ENCODE measurements around the gene CEP295NL. TPM values are rescaled to one million over a fixed set of nuclear protein-coding genes. Genes with fewer than 3 reads are reported as not detected.
A peak's percentile ranks its signal among the peaks of the same experiment; 100 is the strongest.

The CEP295NL gene
- total RNA-seq, 1 experiment from 2014 or later, result not detected

DNA sequence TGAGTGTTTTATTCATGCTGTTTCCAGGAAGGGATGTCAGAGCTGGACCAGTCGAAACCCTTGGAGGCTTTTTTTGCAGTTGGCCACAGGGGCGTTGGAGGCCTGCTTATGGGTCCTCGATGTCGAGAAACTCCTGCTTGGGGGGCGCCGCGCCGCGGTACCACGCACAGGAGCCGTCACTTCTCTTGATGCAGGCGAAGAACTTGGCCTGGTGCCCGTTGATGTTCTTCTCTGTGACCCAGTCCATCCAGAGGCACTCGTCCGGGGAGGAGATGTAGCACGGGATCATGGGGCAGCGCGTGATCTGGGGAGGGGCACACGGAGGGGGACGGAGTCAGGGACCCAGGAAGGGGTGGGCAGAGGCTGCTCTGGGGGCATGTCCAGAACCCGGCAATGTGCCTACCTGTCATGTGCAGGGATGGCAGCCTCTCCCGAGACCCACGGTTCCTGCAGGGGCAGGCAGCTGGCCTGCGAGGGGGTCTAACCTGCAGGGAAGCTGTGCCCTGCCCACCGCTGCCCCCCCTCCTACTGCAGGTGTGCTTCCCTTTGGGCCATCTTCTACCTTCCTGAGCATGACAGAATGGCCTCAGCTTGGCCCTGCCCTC lies 47.3 kb downstream of the CEP295NL start:
- in situ Hi-C loops (cut with HindIII; ENCODE audit: low pct_unique_long_range_greater_than_20kb, low sequenced_read_pairs), result no loop called here
- no peak for DNase-seq (ENCODE audit: low read depth)

DNA sequence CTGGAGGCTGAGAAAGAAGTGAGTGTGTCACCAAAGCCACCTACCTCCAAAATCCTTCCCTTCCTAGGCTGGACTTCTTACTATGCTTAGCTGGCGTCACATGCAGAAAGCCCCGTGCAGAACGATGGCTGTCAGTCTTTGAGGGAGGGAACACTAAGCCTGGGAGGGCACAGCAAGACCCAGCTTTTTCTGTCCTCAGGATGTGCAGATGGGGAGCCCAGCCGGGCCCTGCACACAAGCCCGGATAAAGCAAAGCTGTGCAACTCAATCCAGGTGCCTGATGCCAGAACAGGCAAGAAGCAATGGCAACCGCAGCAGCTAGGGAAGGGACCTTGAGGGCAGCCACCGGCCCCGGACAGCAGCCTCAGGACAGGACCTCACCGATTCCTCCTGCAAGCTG lies 48.5 kb downstream of the CEP295NL start:
- in situ Hi-C loops (cut with HindIII; ENCODE audit: low pct_unique_long_range_greater_than_20kb, low sequenced_read_pairs), result no loop called here
- no peak for DNase-seq (ENCODE audit: low read depth)

DNA sequence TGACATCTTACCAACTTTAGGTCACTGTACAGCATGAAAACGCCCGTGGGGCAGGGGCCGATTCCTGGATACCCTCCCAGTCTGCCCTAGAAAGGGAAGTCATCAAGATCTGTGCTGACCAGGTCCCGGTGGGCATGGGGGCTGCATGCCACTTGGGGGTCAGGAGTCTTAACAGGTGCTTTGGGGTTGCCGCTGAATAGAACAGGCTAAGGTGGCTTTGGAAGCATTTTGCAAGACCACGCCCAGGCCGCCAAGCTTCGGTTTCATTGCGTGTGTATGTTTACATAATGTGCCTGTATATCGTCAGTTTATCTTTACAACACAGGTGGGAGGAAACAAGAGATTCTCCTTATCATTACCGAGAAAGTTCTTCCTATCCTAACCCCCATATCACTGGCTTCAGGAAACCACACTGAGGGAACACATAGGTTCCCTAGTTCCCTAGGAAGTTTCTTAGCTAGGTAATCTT lies 49.0 kb downstream of the CEP295NL start:
- in situ Hi-C loops (cut with HindIII; ENCODE audit: low pct_unique_long_range_greater_than_20kb, low sequenced_read_pairs), result no loop called here
- no peak for DNase-seq (ENCODE audit: low read depth)

DNA sequence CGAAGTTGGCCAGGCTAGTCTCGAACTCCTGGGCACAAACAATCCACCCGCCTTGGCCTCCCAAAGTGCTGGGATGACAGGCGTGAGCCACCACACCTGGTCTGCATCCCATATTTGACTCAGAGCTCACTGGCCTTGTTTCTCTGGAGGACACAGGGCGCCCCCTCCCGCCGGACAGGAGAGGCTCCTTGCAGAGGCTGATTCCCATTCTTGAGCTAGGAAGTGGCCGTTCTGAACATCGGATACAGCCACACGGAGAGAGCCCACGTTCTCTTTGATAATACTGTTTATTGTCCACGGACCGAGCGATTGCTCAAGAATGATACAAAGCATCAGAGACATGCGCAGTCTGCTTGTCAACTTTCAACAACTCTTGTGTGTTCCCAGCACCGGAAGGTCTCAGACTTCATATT lies 50.3 kb downstream of the CEP295NL start:
- in situ Hi-C loops (cut with HindIII; ENCODE audit: low pct_unique_long_range_greater_than_20kb, low sequenced_read_pairs), result no loop called here

DNA sequence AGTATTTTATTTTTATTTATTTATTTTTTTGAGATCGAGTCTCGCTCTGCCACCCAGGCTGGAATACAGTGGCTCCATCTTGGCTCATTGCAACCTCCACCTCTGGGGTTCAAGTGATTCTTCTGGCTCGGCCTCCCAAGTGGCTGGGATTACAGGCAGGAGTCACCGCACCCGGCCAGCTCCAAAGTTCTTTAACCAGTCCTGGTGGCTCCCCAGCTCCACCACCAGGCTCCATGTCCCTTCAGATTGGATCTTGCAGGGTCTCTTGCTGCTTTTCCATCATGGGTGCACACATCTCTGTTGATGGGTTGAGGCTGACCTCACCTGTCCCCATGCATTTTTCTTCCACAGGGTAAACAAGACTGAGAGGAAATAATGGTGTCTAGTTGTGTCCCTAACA lies 54.0 kb downstream of the CEP295NL start:
- no peak for DNase-seq (ENCODE audit: low read depth)
- in situ Hi-C loops (cut with HindIII; ENCODE audit: low pct_unique_long_range_greater_than_20kb, low sequenced_read_pairs), result loop anchor here (25.0 kb wide), 1 partner anchor 262 kb away; the partner anchor contains the start of gene DNAH17

More for the DNA sequence above, 50.3 kb downstream of the CEP295NL start:
- DNase-seq (ENCODE audit: low read depth), result no peak

DNA sequence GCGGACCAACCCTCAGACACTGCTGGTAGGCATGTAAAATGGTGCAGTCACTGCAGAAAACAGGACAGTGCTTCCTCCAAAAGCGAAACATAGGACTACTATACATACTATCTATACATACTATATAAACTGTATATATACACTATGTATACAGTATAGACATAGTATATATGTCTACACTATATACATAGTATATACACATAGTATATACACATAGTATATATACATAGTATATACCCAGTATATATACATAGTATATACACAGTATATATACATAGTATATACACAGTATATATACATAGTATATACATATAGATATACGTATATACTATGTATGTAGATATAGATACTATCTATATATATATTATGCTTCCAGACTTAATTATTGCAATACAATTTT lies 55.9 kb downstream of the CEP295NL start:
- DNase-seq (ENCODE audit: low read depth), result no peak
- in situ Hi-C loops (cut with HindIII; ENCODE audit: low pct_unique_long_range_greater_than_20kb, low sequenced_read_pairs), result loop anchor here (25.0 kb wide), 1 partner anchor 260 kb away; the partner anchor contains the start of gene DNAH17

DNA sequence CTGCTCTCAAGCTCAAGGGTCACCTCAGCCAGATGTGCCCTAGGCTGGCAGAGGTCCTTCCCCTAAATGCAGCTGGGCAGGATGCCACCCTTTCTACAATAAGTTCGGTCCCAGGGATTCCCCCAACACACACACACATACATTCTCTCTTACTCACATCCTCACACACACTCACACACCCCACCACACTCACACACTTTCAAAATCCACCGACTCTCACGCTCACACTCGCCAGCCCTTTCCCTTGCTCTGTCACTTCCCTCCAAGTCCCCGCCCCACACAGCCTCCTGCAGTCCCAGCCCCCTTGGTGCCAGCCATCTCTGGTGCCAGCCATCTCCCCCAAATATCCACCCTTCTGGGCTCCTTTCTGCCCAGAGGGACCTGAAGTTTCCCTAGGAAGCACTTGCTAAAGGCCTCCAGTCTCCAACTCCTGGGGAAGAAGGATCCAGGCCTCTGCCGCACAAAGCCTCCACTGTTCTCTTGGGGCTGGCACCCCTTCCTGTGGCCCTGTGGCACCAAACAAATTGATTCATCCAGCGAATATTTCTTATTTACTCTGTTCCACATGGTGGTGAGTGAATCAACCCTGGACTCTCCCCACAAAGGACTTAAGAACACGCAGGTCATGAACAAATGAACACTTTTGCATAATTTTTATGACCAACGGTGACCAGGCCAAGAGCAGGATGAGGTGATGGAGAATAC lies 58.5 kb downstream of the CEP295NL start:
- DNase-seq (ENCODE audit: low read depth), result no peak
- in situ Hi-C loops (cut with HindIII; ENCODE audit: low pct_unique_long_range_greater_than_20kb, low sequenced_read_pairs), result loop anchor here (25.0 kb wide), 1 partner anchor 257 kb away; the partner anchor contains the start of gene DNAH17

- in situ Hi-C loops (cut with HindIII; ENCODE audit: low pct_unique_long_range_greater_than_20kb, low sequenced_read_pairs), result loop anchor here (25.0 kb wide), 1 partner anchor 256 kb away; the partner anchor contains the start of gene DNAH17
- peak; percentile 27 for DNase-seq (ENCODE audit: low read depth)
Observed at GRCh38 chr17:78842881-78843565, 60.0 kb downstream of the CEP295NL start.

DNA sequence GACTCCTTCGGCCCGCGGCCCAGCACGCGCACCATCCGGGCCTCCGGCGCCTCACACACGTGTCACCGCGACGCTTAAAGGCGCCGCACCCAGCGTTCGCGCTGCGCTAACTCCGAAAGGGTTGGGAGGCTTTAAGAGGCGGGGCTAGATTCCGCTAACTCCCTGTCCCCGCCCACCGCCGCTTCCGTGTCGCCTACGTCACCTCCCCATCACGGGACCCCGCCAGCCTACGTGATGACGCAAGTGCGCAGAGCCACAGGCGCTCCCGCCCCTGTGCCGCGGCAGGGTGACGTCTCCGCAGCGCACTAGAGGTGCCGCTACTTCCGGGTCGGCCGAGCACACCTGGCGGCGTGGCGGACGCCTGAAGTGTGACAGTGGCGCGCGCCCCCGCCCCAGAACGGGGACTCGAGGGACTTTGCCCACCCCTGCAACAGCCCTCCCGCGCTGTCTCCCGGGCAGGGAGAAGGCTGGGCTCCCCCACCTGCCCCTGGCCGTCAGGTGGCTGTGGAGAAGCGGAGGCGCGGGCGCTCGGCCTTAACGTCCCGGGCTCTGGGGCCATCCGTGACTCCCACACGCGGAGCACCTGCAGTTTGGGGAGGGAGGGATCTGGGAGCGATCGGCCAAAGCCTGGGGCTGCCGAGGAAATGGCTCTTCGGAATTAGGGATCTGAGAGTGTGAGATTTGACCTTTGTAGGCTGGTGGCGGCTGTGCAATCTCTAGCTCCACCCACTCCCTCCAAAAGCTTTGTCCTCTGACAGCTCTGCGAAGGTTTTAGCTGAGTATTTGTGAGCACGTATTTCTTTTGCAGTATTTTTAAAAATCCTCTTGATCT lies 62.0 kb downstream of the CEP295NL start, which contains the start of gene USP36:
USP36 (minus strand) TSS at position 35 of the 832 bp plus-strand sequence. CDS start 4,451 bp downstream, outside the sequence.
- in situ Hi-C loops (cut with HindIII; ENCODE audit: low pct_unique_long_range_greater_than_20kb, low sequenced_read_pairs), result loop anchor here (25.0 kb wide), 1 partner anchor 254 kb away; the partner anchor contains the start of gene DNAH17
- peak; percentile 98 for DNase-seq (ENCODE audit: low read depth)

Other genes starting within 250 kb of the CEP295NL start
- 52.6 and 58.0 TPM in 2 replicates for gene CYTH1, start 120.9 kb downstream of the CEP295NL start, total RNA-seq (2014; rRNA removed; shearing (Covaris generic); ENCODE audit: low replicate concordance)
- gene USP36, start 62.4 kb downstream of the CEP295NL start, total RNA-seq (2014; rRNA removed; shearing (Covaris generic); ENCODE audit: low replicate concordance), result 28.8 and 32.9 TPM in 2 replicates
- gene TIMP2, start 22.2 kb upstream of the CEP295NL start, total RNA-seq (2014; rRNA removed; shearing (Covaris generic); ENCODE audit: low replicate concordance), result 70.1 and 77.2 TPM in 2 replicates
- 345 and 478 TPM in 2 replicates for gene LGALS3BP, start 76.7 kb upstream of the CEP295NL start, total RNA-seq (2014; rRNA removed; shearing (Covaris generic); ENCODE audit: low replicate concordance)
- gene CANT1, start 106.6 kb upstream of the CEP295NL start, total RNA-seq (2014; rRNA removed; shearing (Covaris generic); ENCODE audit: low replicate concordance), result 63.0 and 77.3 TPM in 2 replicates
- not detected in 2 replicates for gene C1QTNF1, start 121.0 kb upstream of the CEP295NL start, total RNA-seq (2014; rRNA removed; shearing (Covaris generic); ENCODE audit: low replicate concordance)
- gene ENGASE, start 171.6 kb upstream of the CEP295NL start, total RNA-seq (2014; rRNA removed; shearing (Covaris generic); ENCODE audit: low replicate concordance), result 12.8 and 12.9 TPM in 2 replicates

Data from Caki2 (cell line).